NCI-H82 treated with DMSO at 0.1 percent for 48 hours (cell line): ENCODE measurements around the gene HMGCR.

Source experiments
- DNase-seq: peaks from one replicate; lab custom pipeline; 2025; ENCODE audit not compliant: unreplicated experiment; lab: John Stamatoyannopoulos, UW

Gene HMGCR

DNA sequence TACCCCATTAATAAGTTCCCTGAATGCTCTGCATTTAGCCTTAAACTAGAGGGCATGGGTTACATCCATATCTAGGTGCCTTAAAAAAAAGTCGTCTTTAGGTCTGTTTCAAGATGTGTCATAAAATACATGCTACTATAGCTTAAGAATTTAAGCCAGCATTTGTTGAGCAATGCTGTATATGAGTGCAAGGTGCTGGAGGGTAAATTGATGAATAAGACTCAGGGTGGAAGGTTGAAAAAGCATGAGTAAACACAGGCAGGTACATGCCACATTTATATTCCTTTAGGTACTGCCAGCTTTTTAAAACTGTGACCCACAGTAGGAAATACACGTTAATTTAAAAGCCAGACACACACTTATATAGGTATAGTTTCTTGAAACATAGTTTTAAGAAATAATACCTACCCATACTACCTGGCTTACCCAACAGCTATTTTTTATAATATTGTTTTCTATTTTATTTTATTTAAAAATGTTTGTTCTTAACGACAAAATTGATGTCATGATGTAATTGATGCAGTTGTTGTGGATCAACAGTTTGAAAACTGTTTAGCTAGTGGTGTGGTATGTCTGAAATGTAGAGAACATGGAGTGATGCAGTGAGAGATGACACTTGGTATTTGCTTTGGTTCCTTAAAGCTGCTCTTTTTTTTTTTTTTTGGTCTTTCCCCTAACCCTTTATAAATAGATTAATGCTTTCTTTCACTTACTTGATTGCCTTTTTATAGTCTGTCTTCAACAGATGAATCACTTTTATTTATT is 3.9 kb downstream of the HMGCR start:
- DNase-seq: no peak

DNA sequence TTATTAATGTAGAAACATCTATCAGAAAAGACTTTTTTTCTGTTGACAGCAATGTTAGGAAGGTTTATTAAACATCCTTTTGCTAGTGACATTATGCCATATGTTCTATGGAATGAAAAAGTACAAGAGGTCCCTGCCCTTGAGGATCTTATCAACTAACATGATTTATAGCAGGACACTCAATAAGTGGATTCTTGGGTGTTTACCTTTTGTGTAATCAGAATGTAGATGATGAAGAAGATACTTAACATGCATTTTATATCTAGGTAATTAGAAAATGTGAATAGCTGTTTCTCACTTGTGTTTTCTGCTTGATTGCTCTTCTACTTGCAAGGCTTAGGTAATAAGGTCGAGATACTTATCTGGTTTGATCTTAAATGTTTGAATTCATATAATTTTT is 4.9 kb downstream of the HMGCR start:
- no peak for DNase-seq

- no peak for DNase-seq
Measured at GRCh38 chr5:75342836-75343235, 5.8 kb downstream of the HMGCR start.

GRCh38 chr5:75348241-75348640 is 11.2 kb downstream of the HMGCR start:
- no peak for DNase-seq

DNA sequence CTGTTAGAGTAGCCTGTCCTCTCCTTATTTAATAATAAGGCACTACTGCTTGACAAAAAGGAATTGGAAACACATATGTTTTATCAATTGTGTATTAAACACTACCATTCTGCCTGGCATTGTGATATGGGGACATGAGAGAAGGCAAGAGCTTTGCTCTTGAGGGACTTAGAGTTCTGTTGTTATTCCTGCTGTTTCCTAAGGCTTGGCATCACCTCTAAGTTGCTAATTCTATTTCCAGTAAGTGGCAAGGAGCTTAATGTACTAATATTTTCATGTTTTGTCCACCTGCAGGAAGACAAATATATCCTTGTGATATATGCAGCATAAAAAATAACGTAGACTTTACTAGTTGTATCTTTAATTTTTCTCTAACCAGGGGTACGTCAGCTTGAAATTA is 12.6 kb downstream of the HMGCR start:
- no peak for DNase-seq

DNA sequence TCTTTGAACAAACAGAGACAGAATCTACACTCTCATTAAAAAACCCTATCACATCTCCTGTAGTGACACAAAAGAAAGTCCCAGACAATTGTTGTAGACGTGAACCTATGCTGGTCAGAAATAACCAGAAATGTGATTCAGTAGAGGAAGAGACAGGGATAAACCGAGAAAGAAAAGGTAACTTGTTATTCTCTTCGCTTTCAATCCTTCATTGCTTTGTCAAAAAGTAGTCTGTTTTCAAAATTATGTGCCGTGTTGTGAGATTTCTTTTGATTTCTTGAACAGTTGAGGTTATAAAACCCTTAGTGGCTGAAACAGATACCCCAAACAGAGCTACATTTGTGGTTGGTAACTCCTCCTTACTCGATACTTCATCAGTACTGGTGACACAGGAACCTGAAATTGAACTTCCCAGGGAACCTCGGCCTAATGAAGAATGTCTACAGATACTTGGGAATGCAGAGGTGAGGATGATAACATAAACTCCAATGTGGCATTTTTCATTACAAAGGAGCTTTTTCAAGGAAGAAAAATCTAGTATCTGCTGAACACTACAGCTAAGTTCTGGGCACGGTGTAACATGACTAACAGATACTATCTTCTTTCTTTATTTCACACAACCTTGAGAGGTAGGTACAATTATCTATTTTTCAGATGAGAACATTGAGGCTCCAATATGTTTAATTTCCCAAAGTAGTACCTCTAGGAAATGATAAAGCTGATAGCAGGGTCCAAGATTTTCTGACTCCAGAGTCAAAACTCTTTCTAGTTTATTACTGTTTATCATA is 14.3 kb downstream of the HMGCR start:
- no peak for DNase-seq

- no peak for DNase-seq
Measured at GRCh38 chr5:75355236-75355635, 18.2 kb downstream of the HMGCR start.

DNA sequence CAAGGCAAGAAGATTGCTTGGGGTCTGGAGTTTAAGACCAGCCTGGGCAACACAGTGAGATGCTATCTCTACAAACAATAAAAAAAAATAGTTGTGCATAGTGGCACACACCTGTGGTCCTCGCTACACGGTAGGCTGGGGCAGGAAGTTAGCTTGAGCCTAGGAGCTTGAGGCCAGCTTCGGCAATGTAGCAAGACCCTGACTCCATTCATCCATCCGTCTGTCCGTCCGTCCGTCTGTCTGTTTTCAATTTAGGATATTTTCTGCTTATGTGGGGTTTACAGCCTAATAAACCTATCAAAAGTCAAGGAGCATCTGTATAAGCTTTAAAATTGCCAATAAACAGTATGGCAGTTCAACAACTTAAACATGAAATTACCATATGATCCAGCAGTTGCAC is 19.7 kb downstream of the HMGCR start:
- no peak for DNase-seq

DNA sequence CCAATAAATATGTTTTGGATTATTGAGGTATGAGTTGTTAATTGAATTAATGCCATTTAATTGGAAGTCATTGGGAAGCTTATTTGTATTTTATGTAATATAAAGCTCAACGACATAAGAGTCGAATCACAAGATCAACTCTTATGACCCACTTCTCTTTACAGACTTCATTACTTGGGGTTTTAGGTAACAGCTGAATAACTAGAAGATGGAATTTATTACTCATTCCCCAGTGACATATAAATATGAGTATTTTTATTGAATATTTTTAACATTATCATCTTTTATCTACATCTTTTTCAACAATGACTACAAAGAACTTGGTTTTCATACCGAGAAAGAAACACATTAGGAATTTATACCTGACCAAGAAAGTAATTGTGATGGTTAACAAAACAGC is 21.1 kb downstream of the HMGCR start:
- DNase-seq: no peak

DNA sequence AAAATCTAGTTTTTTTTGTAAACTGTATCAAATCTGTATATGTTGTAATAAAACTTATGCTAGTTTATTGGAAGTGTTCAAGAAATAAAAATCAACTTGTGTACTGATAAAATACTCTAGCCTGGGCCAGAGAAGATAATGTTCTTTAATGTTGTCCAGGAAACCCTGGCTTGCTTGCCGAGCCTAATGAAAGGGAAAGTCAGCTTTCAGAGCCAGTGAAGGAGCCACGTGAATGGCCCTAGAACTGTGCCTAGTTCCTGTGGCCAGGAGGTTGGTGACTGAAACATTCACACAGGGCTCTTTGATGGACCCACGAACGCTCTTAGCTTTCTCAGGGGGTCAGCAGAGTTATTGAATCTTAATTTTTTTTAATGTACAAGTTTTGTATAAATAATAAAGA is 24.3 kb downstream of the HMGCR start:
- DNase-seq: no peak

- DNase-seq: no peak
Measured at GRCh38 chr5:75362474-75362975, 25.5 kb downstream of the HMGCR start.

DNA sequence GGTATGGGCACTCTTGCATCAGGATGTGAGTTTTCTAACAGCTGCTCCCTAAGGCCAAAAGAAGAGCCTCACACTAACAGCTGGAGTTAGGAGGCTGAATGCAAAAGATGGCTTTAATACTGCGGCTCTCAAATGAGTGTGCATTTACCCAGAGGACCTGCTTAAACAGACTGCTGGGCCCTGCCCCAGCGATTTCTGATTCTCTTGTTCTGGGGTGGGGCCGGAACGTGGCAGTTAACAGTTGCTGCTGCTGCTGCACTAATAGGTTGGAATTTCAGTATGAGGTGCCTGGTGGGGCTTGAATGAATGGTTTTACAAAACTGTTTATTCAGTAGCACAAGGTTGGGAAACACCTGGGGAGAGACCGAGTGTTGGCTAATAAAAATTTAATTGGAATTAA is 26.1 kb downstream of the HMGCR start:
- DNase-seq: no peak

- DNase-seq: no peak
Measured at GRCh38 chr5:75363726-75364495, 26.9 kb downstream of the HMGCR start.

DNA sequence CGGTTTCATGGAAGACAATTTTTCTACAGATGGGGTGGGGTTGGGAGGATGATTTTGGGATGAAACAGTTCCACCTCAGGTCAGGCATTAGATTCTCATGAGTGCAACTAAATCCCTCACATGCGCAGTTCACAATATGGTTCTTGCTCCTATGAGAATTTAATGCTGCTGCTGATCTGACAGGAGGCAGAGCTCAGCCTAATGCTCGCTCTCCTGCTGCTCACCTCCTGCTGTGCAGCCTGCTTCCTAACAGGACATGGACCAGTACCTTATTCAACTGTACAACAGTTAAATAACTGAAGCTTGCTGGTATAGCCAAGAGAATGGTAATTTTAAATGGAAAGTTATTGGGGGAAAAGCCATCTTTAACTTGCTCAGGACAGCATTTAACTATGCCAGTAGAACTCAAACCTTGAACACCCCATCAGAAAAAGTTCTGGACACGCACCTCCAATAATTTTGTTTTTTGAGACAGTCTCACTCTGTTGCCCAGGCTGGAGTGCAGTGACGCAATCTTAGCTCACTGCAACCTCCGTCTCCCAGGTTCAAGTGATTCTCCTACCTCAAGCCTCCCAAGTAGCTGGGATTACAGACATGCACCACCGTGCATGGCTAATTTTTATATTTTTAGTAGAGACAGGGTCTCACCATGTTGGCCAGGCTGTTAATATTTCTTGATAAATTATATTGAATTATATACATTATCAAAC is 27.7 kb downstream of the HMGCR start:
- DNase-seq: no peak

GRCh38 chr5:75365740-75366139 is 28.7 kb downstream of the HMGCR start:
- no peak for DNase-seq

GRCh38 chr5:75366787-75367186 is 29.8 kb downstream of the HMGCR start:
- no peak for DNase-seq

- DNase-seq: no peak
Measured at GRCh38 chr5:75367401-75367800, 30.4 kb downstream of the HMGCR start.

DNA sequence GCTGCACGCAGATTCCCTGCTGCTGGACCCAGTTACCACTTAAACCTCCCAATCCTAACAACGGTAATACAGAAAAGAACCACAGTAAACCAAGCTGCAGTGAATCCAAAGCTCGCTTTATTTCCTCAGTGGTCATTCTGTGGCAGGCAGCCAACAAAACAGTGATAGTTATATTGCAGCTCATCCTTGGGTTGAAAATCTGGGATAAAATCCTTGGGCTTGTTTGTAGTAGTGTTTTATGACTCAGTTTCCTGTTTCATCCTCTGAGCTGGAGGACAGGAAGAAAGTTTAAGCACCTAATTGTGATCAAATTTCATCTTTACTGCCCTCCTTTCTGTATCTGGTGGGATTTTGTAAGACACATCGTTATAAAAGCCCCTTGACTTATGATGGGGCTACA is 31.4 kb downstream of the HMGCR start:
- DNase-seq: no peak

- DNase-seq: no peak
Measured at GRCh38 chr5:75373862-75374261, 36.8 kb downstream of the HMGCR start.

DNA sequence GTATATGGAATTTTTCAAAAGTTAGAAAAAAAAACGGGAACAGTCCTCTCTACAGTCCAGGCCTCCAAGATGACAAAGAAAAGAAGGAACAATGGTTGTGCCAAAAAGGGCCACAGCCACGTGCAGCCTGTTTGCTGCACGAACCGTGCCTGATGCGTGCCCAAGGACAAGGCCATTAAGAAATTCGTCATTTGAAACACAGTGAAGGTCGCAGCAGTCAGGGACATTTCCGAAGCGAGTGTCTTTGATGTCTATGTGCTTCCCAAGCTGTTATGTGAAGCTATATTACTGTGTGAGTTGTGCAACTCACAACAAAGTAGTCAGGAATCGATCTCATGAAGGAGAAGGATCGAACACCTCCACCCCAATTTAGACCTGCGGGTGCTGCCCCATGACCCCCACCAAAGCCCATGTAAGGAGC is 37.4 kb downstream of the HMGCR start:
- no peak for DNase-seq

DNA sequence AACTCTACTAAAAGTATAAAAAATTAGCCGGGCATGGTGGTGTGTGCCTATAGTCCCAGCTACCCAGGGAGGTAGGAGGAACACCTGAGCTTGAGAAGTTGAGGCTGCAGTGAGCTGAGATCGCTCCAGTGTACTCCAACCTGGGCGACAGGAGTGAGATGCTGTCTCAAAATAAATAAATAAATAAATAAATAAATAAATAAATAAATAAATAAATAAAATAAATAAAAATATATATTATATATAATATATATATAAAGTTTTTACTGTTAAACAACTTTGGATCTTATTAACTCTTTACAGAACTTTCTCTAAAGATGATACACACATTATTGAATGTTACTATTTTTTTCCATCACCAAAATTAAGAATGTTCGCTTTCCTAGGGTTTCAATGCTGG is 38.4 kb downstream of the HMGCR start:
- no peak for DNase-seq
